Right lobe of liver (tissue), 4 donors: ENCODE data around the gene SRD5A1.
"Not testable (repeated sequence)": the region's sequence is repeated elsewhere in the genome, so short reads cannot be mapped to it uniquely, and the experiment has no call there.

Source experiments
- CTCF ChIP-seq, 4 donors: fragments of 200-600 bp in 3 of 4; fragments of 450-650 bp in 1 of 4; IDR thresholded peaks; one replicate each; pipeline versions ENCODE4 v1.5.1 to v1.8.0; 2016 to 2022; ENCODE audit warnings: antibody characterized with exemption in 4 of 4, mild to moderate bottlenecking in 2 of 4
- POLR2A ChIP-seq: fragments of 450-650 bp; IDR thresholded peaks from one replicate; pipeline ENCODE4 v1.6.1; 2017; ENCODE audit warnings: antibody characterized with exemption, mild to moderate bottlenecking
- donor health status: DM: no; HTN: no; CAD: no.
- donor health status: DM: no; HTN: no; CAD: no.
- donor health status: DM: no; HTN: yes; CAD: no.

- TF ChIP-seq CTCF (IDR thresholded peaks at IDR 0.05); POLR2A: not testable (repeated sequence)
These were observed 35.5 kb downstream of the SRD5A1 start for GRCh38 chr5:6668717-6669116.
